SH-SY5Y (cell line): Measurements from ENCODE around the gene FBXL15.

Experiments
- GATA2 ChIP-seq: IDR thresholded peaks from 2 replicates; pipeline ENCODE4 v1.6.1; 2011; ENCODE audit warnings: mild to moderate bottlenecking, low read depth, low read length
- GATA3 ChIP-seq: IDR thresholded peaks from 2 replicates; pipeline ENCODE4 v1.6.1; 2011; ENCODE audit warnings: low read depth, mild to moderate bottlenecking, low read length, moderate library complexity

The FBXL15 gene

GRCh38 chr10:102444851-102445250, 24.2 kb downstream of the FBXL15 start:
- TF ChIP-seq GATA3: no peak
- no peak for TF ChIP-seq GATA2

- no peak for TF ChIP-seq GATA2
- no peak for TF ChIP-seq GATA3
These were observed 28.9 kb downstream of the FBXL15 start for GRCh38 chr10:102449321-102450123.

GRCh38 chr10:102450124-102450373, 29.4 kb downstream of the FBXL15 start:
- TF ChIP-seq GATA2 (no peak), GATA3 (no peak)

- no peak for TF ChIP-seq GATA3
- TF ChIP-seq GATA2: no peak
These were observed 29.9 kb downstream of the FBXL15 start for GRCh38 chr10:102450374-102451104.

GRCh38 chr10:102451105-102451969, 30.7 kb downstream of the FBXL15 start, which contains the start of gene C10orf95:
C10orf95 (minus strand) TSS chr10:102451543; CDS start chr10:102451093, 450 bp downstream.
- TF ChIP-seq GATA2 (no peak), GATA3 (no peak)

- no peak for TF ChIP-seq GATA2
- TF ChIP-seq GATA3: no peak
These were observed 32.2 kb downstream of the FBXL15 start for GRCh38 chr10:102452672-102453340.

GRCh38 chr10:102453502-102453901, 32.9 kb downstream of the FBXL15 start:
- TF ChIP-seq GATA3 (no peak), GATA2 (no peak)

GRCh38 chr10:102455893-102456471, 35.3 kb downstream of the FBXL15 start:
- TF ChIP-seq GATA2 (no peak), GATA3 (no peak)

GRCh38 chr10:102457591-102458150, 37.0 kb downstream of the FBXL15 start:
- TF ChIP-seq GATA3 (no peak), GATA2 (no peak)

GRCh38 chr10:102458656-102459055, 38.0 kb downstream of the FBXL15 start:
- no peak for TF ChIP-seq GATA2
- TF ChIP-seq GATA3: no peak

- no peak for TF ChIP-seq GATA3
- TF ChIP-seq GATA2: no peak
These were observed 40.2 kb downstream of the FBXL15 start for GRCh38 chr10:102460836-102461186.

- TF ChIP-seq GATA3: no peak
These were observed 40.8 kb downstream of the FBXL15 start for GRCh38 chr10:102461187-102462054.

GRCh38 chr10:102462512-102463054, 41.9 kb downstream of the FBXL15 start:
- TF ChIP-seq GATA3: no peak
- no peak for TF ChIP-seq GATA2
